ENCODE measurements around the gene HNMT.

Gene HNMT

DNA sequence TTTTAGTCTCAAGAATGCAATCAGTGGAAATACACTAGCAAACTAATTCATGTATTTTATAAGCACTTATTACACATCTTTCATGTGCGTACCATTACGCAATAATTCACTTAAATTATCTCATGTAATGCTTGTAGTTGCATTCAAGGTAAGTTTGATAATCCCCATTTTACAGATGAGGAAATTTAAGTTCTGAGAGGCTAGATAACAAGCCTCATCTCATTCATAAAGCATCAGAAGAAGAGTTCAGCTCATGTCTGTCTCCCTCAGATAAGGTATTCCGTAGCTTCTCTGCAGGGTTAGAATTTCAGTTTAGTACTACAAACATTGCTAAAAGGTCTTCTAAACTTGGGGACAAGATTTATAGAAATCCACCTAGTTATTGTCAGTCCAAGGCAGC lies 47.8 kb downstream of the HNMT start:
- DNase-seq (ENCODE audit: low read depth in 3 of 3): no peak

DNA sequence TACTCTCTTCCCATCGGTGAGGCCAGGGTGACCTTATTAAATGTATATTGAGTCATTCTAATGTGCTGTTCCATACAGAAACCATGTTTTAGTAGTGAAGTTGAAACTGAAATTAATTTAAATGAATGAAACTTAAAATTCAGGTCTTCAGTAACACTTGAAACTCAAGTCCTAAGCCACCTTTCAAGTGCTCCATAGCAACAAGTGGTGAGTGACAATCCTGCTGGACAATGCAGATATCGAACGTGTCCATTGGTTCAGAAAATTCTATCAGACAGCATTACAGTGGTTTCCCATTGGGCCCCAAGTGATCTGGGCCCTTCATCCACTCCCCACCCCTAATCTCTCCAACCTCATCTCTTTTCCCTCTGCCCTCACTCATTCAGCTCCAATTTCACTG lies 48.7 kb downstream of the HNMT start:
- DNase-seq (ENCODE audit: low read depth in 3 of 3): no peak

DNA sequence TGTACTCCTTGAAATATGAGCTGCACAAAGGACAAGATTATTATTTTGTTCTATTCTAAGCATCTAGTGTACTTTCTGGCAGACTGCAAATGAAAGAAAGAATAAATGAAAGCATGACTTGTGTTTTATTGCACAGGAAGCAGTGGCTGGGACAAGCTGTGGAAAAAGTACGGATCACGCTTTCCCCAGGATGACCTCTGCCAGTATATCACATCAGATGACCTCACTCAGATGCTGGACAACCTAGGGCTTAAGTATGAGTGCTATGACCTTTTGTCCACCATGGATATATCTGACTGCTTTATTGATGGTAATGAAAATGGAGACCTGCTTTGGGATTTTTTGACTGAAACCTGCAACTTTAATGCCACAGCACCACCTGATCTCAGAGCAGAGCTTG lies 49.4 kb downstream of the HNMT start:
- DNase-seq (ENCODE audit: low read depth in 3 of 3): no peak

GRCh38 chr2:138015494-138015893 lies 51.2 kb downstream of the HNMT start:
- no peak for DNase-seq (ENCODE audit: low read depth in 3 of 3)

- DNase-seq (ENCODE audit: low read depth in 3 of 3): no peak
These were observed 52.2 kb downstream of the HNMT start for GRCh38 chr2:138016351-138017087.

- DNase-seq (ENCODE audit: low read depth in 3 of 3): no peak
These were observed 53.6 kb downstream of the HNMT start for GRCh38 chr2:138017824-138018223.

GRCh38 chr2:138018866-138019688 lies 54.8 kb downstream of the HNMT start:
- no peak for DNase-seq (ENCODE audit: low read depth in 3 of 3)

- DNase-seq (ENCODE audit: low read depth in 3 of 3): no peak
These were observed 56.2 kb downstream of the HNMT start for GRCh38 chr2:138020432-138020831.

DNA sequence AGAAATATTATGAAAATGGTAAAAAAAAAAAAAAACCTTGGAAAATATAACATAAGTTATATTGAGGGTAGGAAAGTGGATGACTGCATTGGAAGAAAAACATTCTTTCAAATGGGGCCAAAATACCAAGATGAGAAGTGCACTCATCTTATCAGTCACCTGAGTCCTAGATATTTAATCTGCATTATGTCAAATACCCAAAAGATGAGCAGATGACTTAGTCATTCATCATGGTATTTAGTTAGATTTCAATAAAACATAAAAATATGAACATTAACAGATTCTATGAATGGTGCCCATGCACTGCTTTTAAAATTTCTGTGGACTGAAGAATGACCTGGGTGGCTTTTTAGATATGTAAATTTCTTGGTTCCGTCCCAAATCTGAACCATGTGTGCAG lies 56.9 kb downstream of the HNMT start:
- no peak for DNase-seq (ENCODE audit: low read depth in 3 of 3)

GRCh38 chr2:138023298-138023697 lies 59.0 kb downstream of the HNMT start:
- DNase-seq (ENCODE audit: low read depth in 3 of 3): no peak

GRCh38 chr2:138023976-138024375 lies 59.7 kb downstream of the HNMT start:
- no peak for DNase-seq (ENCODE audit: low read depth in 3 of 3)

- DNase-seq (ENCODE audit: low read depth in 3 of 3): no peak
These were observed 62.1 kb downstream of the HNMT start for GRCh38 chr2:138026111-138027020.

DNA sequence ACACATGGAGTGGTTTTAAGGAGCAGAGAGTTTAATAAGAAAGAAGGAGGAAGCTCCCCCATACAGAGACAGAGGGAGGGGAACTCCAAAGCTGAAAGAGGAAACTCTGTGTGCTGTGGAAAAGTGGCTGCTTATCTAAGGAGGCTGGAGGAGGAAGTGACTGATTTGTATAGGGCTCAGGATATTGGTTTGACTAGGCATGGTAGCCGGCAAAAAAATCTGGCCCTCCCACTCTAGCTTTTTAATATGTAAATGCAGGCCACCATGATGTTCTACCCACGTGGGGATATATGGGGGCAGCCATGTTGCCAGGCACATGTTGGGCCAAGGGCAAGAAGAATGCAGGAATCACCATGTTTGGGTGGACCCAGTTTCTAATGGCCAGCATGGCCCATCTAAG lies 64.3 kb downstream of the HNMT start:
- no peak for DNase-seq (ENCODE audit: low read depth in 3 of 3)

- DNase-seq (ENCODE audit: low read depth in 3 of 3): no peak
These were observed 65.0 kb downstream of the HNMT start for GRCh38 chr2:138029276-138029675.

DNA sequence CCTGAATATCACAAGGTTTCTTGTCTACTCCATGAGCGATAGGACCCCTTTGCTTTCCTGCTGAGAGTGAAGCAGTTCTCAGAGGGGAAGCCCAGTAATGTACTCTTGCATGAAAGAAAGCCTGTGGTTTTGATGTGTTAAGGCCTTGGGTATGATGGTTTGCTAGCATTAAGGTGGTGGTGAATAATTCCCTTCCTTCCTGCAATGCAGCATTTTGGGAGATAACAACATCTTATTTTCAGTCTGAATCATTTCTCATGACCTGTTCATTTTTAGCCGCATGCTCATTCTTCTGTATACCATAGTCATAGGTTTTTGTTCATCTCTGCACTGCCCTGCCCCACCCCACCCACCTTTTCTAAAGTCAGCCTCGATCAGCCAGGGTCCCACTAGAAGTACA lies 66.2 kb downstream of the HNMT start:
- DNase-seq (ENCODE audit: low read depth in 3 of 3): no peak

GRCh38 chr2:138032334-138032733 lies 68.1 kb downstream of the HNMT start:
- no peak for DNase-seq (ENCODE audit: low read depth in 3 of 3)

DNA sequence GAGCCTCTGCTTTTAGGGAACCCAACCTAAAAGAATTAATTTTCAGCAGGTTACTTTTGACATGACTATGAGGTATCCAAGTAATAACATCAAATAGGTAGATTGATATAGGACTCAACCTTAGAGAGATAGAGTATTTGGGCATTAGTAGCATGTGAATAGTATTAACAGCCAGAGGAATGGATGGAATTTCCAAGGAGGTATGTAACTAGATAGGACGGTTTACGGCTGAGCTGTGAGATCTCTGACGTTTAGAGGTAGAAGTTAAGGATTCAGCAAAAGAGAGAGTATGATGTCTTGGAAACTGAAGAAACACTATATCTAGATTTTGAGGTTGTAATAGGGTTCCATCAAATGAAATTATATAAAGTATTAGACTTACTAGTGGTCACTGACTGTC lies 70.3 kb downstream of the HNMT start:
- no peak for DNase-seq (ENCODE audit: low read depth in 3 of 3)

DNA sequence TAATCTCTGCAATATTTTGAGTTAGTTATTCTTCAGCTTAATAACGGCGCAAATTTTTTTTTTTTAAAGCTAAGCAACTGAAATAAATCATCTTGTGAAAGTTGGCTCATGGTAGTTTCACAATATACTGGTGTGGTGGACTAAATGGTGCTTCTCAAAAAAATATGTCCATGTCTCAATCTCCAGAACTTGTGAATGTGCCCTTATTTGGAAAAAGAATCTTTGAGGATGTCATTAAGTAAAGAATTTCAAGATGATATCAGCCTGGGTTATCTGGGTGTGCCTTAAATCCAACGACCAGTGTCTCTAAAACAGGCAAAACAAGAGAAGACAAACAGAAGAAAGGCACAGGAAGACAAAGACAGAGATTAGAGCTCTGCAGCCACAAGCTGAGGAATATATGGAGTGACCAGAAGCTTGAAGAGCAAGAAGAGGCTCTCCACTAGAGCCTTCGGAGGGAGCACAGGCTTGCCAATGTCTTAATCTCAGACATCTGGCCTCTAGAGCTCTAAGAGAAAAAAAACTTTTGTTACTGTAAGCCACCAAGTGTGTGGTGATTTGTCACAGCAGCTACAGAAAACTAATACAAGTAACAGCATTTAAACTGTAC lies 71.4 kb downstream of the HNMT start:
- DNase-seq (ENCODE audit: low read depth in 3 of 3): no peak

GRCh38 chr2:138036522-138036921 lies 72.2 kb downstream of the HNMT start:
- DNase-seq (ENCODE audit: low read depth in 3 of 3): no peak

- DNase-seq (ENCODE audit: low read depth in 3 of 3): no peak
These were observed 72.8 kb downstream of the HNMT start for GRCh38 chr2:138037090-138037489.

DNA sequence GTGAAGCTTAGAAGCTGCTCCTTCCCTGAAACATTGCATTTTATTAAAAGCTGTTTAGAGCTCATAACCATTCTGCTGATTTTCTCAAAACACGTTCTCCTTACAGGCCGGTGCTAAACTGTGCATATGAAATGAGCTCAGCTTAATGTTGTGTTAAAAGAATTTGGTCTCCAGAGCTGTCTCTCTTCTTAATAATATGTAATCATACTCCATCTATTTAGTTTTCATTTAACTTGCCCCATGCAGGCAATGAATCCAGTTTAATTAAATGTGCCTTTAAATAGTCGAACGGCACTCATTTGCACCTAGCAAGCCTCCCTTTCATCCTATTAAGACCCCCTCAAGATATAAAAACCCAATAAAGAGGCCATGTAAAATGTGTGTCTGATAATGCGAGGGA lies 76.3 kb downstream of the HNMT start:
- DNase-seq (ENCODE audit: low read depth in 3 of 3): no peak

DNA sequence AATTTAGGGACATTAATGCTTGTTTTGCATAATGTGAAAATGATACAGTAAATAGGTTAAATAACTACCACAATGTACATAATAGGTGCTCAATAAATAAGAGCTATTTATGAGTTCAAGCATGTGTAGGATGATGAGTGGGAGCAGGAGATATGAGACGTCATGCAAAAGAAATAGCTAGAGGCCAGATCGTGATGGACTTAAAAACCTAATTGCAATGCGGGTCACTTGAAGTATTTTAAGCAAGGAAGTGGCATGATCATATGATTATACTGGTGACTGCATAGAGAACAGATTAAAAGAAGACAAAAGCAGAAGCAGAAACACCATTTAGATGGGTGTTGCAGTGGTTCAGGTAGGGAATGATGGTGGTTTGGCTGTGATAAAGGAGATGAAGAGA lies 78.0 kb downstream of the HNMT start:
- DNase-seq (ENCODE audit: low read depth in 3 of 3): no peak
